GM19463 (cell line): Measurements from ENCODE around the gene LRRC72.
A peak's percentile ranks its signal among the peaks of the same experiment; 100 is the strongest.

Experiments used
- ATAC-seq: cut with Tn5 transposase; IDR thresholded peaks from one replicate; pipeline ENCODE4 v1.9.1; 2021; ENCODE audit warnings: mild to moderate bottlenecking, moderate library complexity; ENCODE audit not compliant: unreplicated experiment

LRRC72 gene

DNA sequence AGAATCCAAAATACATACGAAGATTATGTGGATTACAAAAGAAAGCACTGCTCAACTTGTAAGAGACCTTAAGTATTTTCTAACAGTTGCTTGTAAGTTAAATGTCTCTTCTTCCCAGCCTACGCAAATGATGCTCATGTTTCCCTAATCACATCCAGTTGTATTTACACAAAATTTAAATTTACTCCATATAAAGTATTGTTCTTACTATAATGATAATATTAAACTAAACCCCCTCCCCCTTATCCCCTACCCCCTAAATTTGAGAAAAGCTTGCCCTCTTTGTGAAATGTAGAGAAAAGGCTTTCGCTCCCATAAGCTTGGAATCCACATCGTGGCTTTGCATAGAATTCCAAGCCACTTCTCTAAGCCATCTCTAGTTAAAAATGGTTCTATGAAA lies 89.5 kb downstream of the LRRC72 start:
- no peak for ATAC-seq

DNA sequence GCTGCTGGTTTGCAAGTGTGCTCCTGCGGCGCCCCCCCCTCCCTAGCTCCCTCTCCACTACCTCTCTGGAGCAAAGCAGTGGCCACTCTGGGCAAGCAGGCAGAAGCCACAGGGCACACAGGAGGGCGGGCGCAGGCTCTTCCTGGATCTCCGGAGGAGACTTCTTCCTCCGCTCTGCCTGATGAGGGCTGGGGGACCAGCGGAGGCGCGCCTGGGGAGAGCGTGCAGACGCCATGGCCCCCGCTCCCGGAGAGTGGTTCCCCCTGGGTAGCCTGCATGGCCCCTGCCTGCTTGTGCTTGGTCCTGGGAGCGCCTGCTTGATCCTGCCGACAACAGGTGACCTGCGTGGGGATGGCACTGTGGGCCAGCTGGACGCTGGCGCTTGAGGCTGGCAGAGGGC lies 89.9 kb downstream of the LRRC72 start:
- ATAC-seq = no peak

DNA sequence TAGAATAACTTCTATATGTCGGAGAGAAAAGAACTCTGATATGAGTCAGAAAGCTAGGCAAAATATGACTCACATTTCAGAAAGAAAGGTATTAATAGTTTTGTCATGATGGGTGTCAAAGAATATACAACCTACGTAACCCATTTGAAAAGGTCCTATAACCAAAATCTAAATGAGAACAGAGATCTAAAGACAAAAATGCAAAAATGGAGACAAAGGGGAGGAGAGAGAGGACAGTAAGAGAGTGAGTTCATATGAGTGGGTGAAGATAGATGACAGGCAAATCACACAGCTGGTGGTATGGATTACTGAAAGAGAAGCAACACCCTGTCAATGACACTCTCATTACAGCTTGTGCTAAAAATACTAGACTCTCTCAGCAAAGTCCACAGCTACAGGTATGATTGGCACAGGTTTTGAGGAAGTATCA lies 93.4 kb downstream of the LRRC72 start:
- ATAC-seq = peak; percentile 84

DNA sequence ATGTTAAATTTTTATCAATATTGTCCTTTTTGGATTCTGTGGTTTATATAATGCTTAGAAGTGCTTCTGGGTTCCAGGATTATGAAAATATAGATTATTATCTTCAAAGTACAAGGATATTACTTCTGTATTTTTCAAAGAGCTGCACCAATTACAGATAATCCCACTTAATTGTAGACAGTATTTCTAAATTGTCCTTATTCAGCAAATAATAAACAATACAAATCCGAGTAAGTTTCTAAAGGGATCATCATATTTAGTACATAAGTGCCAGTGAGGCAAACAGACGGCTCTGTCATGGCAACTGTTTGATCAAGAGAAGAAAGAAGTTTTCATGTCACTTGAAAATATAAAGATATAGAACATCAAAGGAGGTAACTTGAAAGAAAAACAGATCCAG lies 99.8 kb downstream of the LRRC72 start:
- no peak for ATAC-seq

DNA sequence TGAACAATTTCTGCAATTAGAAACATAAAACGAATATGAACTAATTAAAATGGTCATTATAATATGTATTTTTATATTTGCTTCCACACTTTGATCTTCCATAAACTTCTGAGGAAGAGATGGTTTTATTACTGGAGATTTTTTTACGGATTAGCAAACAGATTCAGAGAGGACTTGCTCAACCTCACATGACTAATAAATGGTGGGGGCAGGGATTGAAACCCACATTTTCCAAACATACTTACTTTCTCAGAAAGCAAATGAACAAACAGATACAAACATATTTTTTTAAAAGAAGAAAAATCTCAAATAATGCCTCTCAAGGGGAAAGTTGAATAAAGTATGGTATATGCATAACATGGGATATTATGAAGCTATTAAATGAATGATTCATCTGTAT lies 100.6 kb downstream of the LRRC72 start:
- ATAC-seq = no peak

DNA sequence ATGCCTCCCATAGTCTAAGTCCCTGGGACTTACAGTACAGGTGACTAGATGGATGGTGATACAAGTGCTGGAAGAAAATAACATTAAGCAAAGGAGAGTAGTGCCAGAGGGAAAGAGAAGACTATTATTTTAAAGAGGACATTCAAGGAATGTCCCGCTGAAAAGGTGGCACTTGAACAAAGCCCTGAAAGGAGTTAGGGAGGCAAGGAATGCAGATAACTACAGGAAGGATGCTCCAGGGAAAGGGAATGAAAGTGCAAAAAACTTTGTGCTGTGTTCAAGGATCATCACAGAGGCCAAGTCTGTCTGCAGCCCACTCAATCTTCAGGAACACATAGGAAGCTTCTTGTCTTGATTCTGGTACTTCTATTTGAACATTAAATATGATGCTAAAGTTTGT lies 104.0 kb downstream of the LRRC72 start:
- no peak for ATAC-seq
